ENCODE data around the gene CGN.

DNA sequence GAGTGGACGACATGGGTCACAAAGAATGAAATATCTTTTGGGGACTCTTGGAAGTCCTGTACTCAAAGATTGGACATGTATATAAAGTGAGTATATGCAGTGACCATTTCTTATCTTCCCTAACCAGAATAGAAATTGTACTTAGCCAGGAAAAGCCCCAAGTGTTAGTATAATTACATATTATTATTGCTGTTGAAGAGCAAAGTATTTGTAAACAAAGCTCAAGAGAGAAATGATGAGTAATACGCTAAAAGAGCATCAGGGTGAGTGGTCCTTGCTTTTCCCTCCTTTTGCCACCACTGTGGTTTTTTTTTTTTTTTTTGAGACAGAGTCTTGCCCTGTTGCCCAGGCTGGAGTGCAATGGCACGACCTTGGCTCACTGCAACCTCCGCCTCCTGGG is 6.4 kb upstream of the CGN start:
- TF ChIP-seq CTCF (IDR thresholded peaks at IDR 0.05) (no peak), ZFX (IDR thresholded peaks at IDR 0.05; ENCODE audit: borderline replicate concordance) (no peak)
